HepG2 (cell line): Measurements from ENCODE around the gene FLAD1. TPM values are rescaled to one million over a fixed set of nuclear protein-coding genes. Genes with fewer than 3 reads are reported as not detected.

ENCODE experiments used
- ATAC-seq: fragments of 200-7000 bp; cut with Tn5 transposase; 3 replicates; pipeline ENCODE4 v1.9.1; 2020; ENCODE audit warnings: mild to moderate bottlenecking, moderate library complexity
- BruUV-seq: library from RNA; stranded (reverse); fragments of 400-500 nt; replicated peaks from 2 replicates; lab custom pipeline; 2021; lab: Mats Ljungman, UMichigan
- CTCF ChIA-PET: fragments of 300-600 bp; formaldehyde crosslinking; extraction: SDS; loops from one replicate; lab custom pipeline; 2021; ENCODE audit warnings: low total read pairs, inconsistent platforms, low intra/inter-chr PET ratio; lab: Yijun Ruan, JAX
- POLR2A ChIA-PET: fragments of 350-600 bp; sonication (Branson Sonifier 250); formaldehyde crosslinking; loops from one replicate; lab custom pipeline; 2020; ENCODE audit warnings: antibody characterized with exemption, inconsistent platforms; lab: Yijun Ruan, JAX
- DNase-seq: peaks from one replicate; pipeline ENCODE4 v3.0.0-alpha.2; 2015; ENCODE audit warnings: low spot score
- FAIRE-seq: peaks from 3 replicates; lab custom pipeline; 2011; peaks lifted over from hg19 to GRCh38; lab: Jason Lieb, UNC
- H2AFZ ChIP-seq: one replicate; pipeline ENCODE4 v1.6.1; 2011; ENCODE audit warnings: low read length, inconsistent platforms
- H3K27ac ChIP-seq: fragments of 300-600 bp; 3 replicates; pipeline ENCODE4 v1.8.0; 2011; ENCODE audit warnings: mixed run types, mild to moderate bottlenecking, mixed read lengths, low read length, inconsistent platforms; ENCODE audit not compliant: insufficient read depth; ENCODE audit errors: extremely low read length
- H3K27me3 ChIP-seq, 2 experiments: fragments of 200-600 bp in 1 of 2; 2 replicates in 1 of 2; 3 replicates in 1 of 2; pipeline versions ENCODE4 v1.6.0 to v1.8.0; 2011; ENCODE audit warnings: low read length in 2 of 2, mild to moderate bottlenecking in 2 of 2, moderate library complexity in 2 of 2, inconsistent platforms in 1 of 2; ENCODE audit not compliant: insufficient read depth in 2 of 2, control insufficient read depth in 1 of 2
- H3K36me3 ChIP-seq, 2 experiments: fragments of 200-600 bp in 1 of 2; replicated peaks in 1 of 2; 2 replicates in 1 of 2; 3 replicates in 1 of 2; pipeline versions ENCODE4 v1.5.1 to v1.8.0; 2011; ENCODE audit warnings: low read length in 2 of 2, inconsistent platforms in 1 of 2; ENCODE audit not compliant: insufficient read depth in 2 of 2, control insufficient read depth in 1 of 2
- H3K4me1 ChIP-seq: 2 replicates; pipeline ENCODE4 v1.5.1; 2012; ENCODE audit warnings: low read length, inconsistent platforms; ENCODE audit not compliant: insufficient read depth
- H3K4me2 ChIP-seq: 2 replicates; pipeline ENCODE4 v1.6.0; 2011; ENCODE audit warnings: low read depth, low read length, inconsistent platforms
- H3K4me3 ChIP-seq, 3 experiments: fragments of 200-600 bp in 1 of 3; sonication (generic), shearing (Covaris generic) in 1 of 3; replicated peaks in 1 of 3; 2 replicates each; pipeline ENCODE4 v1.5.1; 2011 to 2016; ENCODE audit warnings: low read length in 3 of 3, inconsistent platforms in 2 of 3, low read depth in 2 of 3, mild to moderate bottlenecking in 2 of 3, control low read depth in 1 of 3, mixed read lengths in 1 of 3; ENCODE audit not compliant: insufficient read depth in 1 of 3
- H3K79me2 ChIP-seq: one replicate; pipeline ENCODE4 v1.6.1; 2011; ENCODE audit warnings: low read length, inconsistent platforms; ENCODE audit not compliant: insufficient read depth
- H3K9ac ChIP-seq: 2 replicates; pipeline ENCODE4 v1.6.0; 2011; ENCODE audit warnings: mild to moderate bottlenecking, low read depth, low read length, inconsistent platforms; ENCODE audit not compliant: insufficient read depth
- H3K9me3 ChIP-seq: 2 replicates; pipeline ENCODE4 v1.5.1; 2012; ENCODE audit warnings: mild to moderate bottlenecking, low read length
- H4K20me1 ChIP-seq: 2 replicates; pipeline ENCODE4 v1.6.0; 2011; ENCODE audit warnings: inconsistent platforms, mild to moderate bottlenecking, low read length, moderate library complexity; ENCODE audit not compliant: insufficient read depth
- HNRNPL ChIP-seq: fragments of 200-400 bp; formaldehyde crosslinking; IDR thresholded peaks from 2 replicates; pipeline ENCODE4 v1.6.1; 2017; ENCODE audit warnings: mild to moderate bottlenecking, low read depth, low read length
- IRF2 ChIP-seq: IDR thresholded peaks from 2 replicates; pipeline ENCODE4 v1.6.1; 2018; ENCODE audit warnings: missing genetic modification reagents, missing compliant biosample characterization
- RBFOX2 ChIP-seq: fragments of 200-400 bp; formaldehyde crosslinking; IDR thresholded peaks from 2 replicates; pipeline ENCODE4 v1.6.1; 2017; ENCODE audit warnings: low read depth, mild to moderate bottlenecking, low read length
- WGBS: methylation state at CpG from one replicate; pipeline ENCODE4 v1.1.6; 2017; ENCODE audit warnings: low lambda C conversion rate; 5-methylcytosine and 5-hydroxymethylcytosine counted together
- in situ Hi-C: cut with HindIII; loops from 2 replicates; pipeline ENCODE4 v1.10.0; 2017; ENCODE audit warnings: low pct_unique_long_range_greater_than_20kb; ENCODE audit not compliant: extremely low pct_ligation_motif_present
- intact Hi-C: fragments of 100-400 bp; cut with micrococcal nuclease; formaldehyde crosslinking; loops from one replicate; pipeline ENCODE4 v1.10.0; 2022; ENCODE audit not compliant: unreplicated experiment
- polyA plus RNA-seq, 8 experiments: library from polyadenylated mRNA; depleted of rRNA in 3 of 8; stranded (reverse) in 7 of 8; unstranded in 1 of 8; fragments of >200 nt; fragmentation: Illumina TruSeq in 4 of 8; extraction: Trizol in 4 of 8; gene quantifications; 2 replicates each; pipeline versions ENCODE4 v1.2.1 to v1.2.3, GENCODE V29; 2011 to 2016; ENCODE audit warnings: low read depth in 4 of 8, missing spikeins in 1 of 8, mixed read lengths in 1 of 8; ENCODE audit not compliant: insufficient read depth in 1 of 8
- total RNA-seq, 5 experiments: library from RNA; depleted of rRNA; stranded (reverse); fragments of >200 nt; fragmentation: Illumina TruSeq; extraction: Trizol; gene quantifications; 2 replicates each; pipeline ENCODE4 v1.2.3, GENCODE V29; 2016; ENCODE audit warnings: low read depth in 1 of 5
- TF ChIP-seq, protein P1 (sequence below): sonication (generic); formaldehyde crosslinking; IDR thresholded peaks from 2 replicates; pipeline ENCODE4 v1.8.1; 2023; ENCODE audit warnings: mild to moderate bottlenecking, missing genetic modification reagents

The FLAD1 gene
- total and polyA plus RNA-seq, 2 of the 13 experiments (the other 11 are each of a cell fraction or from before 2014, with no cell fraction given), result 25.9 to 32.8 TPM

- Histone ChIP-seq H2AFZ (no peak overlapping the region), H3K4me3 (no peak overlapping the region), H3K9me3 (no peaks in the 10 kb centered on the region), H3K4me1 (peaks cover 75% of the 10 kb centered on the region), H3K27me3 (no peaks in the 10 kb centered on the region), H3K27ac (no peak overlapping the region), H3K4me2 (no peak overlapping the region), H4K20me1 (peaks cover 11% of the 10 kb centered on the region; the same call in 1 of the 2 replicates), H3K36me3 (peaks cover 3 to 33% of the 10 kb centered on the region in 2 experiments; a peak in 4 of 5 replicates), H3K9ac (no peak overlapping the region), H3K79me2 (peaks cover 28% of the 10 kb centered on the region)
- no TSS peak for BruUV-seq
- ATAC-seq (no peak), DNase-seq (no peak), FAIRE-seq (no peak)
- TF ChIP-seq RBFOX2, result 0 out of 2 replicates have a peak, but pooled peaks have one; percentile 26
- TF ChIP-seq IRF2 (CRISPR knock-in tag), result no peak
- POLR2A ChIA-PET, result interaction anchor here (8.2 kb wide), 1 partner anchor 9 kb away, joined by 90 read pairs; the partner anchor contains the start of gene ZBTB7B
- intact Hi-C loops, result no loop called here
- in situ Hi-C loops, result no loop called here
- 100% methylated on average over 4 of the region's 5 CpGs for WGBS
- CTCF ChIA-PET, result no interaction called here
Measured at GRCh38 chr1:155011004-155011416, 27.9 kb downstream of the FLAD1 start.

DNA sequence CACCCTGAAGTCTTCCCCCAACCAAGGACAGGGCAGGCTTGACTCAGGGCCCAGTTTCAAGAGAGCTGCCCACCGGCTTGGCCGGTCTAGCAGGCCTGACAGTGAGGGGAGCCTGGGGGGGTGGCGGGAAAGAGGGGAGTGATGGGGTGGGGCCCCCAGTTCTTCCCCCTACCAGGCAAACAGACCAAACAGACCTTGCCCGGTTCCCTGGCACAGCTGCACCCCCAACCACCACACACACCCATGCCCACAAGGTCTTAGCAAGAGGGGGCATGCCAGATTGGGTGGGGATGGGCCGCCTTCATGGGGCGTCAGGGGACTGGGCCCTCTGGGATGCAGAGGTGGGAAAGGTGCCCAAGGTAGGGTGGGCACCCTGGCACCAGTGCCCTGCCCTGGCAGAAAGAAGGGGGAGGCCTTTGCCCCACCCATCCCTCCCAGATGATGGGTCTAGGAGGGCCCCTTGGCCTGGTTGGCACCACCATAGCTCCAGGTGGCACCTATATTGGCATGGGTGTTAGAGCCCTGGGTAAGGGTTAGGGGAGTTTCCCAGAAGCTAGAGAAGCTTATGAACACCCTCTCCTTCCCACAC lies 28.4 kb downstream of the FLAD1 start:
- peaks cover 11% of the 10 kb centered on the region; the same call in 1 of the 2 replicates for H4K20me1 ChIP-seq
- TF ChIP-seq, protein P1, sequence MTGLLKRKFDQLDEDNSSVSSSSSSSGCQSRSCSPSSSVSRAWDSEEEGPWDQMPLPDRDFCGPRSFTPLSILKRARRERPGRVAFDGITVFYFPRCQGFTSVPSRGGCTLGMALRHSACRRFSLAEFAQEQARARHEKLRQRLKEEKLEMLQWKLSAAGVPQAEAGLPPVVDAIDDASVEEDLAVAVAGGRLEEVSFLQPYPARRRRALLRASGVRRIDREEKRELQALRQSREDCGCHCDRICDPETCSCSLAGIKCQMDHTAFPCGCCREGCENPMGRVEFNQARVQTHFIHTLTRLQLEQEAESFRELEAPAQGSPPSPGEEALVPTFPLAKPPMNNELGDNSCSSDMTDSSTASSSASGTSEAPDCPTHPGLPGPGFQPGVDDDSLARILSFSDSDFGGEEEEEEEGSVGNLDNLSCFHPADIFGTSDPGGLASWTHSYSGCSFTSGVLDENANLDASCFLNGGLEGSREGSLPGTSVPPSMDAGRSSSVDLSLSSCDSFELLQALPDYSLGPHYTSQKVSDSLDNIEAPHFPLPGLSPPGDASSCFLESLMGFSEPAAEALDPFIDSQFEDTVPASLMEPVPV, result no peak
- TF ChIP-seq HNRNPL, result peak; percentile 95
- ChIA-PET CTCF (no interaction called here), POLR2A (interaction anchor here (2.1 to 8.2 kb wide), 2 partner anchors 9 to 38 kb away, joined by 9 to 90 read pairs; partner anchors contain the start of gene ZBTB7B)
- H3K36me3 ChIP-seq, result peaks cover 6 to 33% of the 10 kb centered on the region in 2 experiments; a peak in 4 of 5 replicates
- in situ Hi-C loops, result no loop called here
- no peak overlapping the region for H3K4me2 ChIP-seq
- no peak overlapping the region for H3K27ac ChIP-seq
- no peak for ATAC-seq
- H3K79me2 ChIP-seq, result peaks cover 24% of the 10 kb centered on the region
- WGBS, result 89% methylated on average over 3 of the region's 6 CpGs
- no peak overlapping the region for H3K9ac ChIP-seq
- no peaks in the 10 kb centered on the region for H3K27me3 ChIP-seq
- FAIRE-seq, result no peak
- DNase-seq, result no peak
- H3K4me1 ChIP-seq, result peaks cover 70% of the 10 kb centered on the region
- no peaks in the 10 kb centered on the region for H3K9me3 ChIP-seq
- no peak overlapping the region for H2AFZ ChIP-seq
- no peak overlapping the region for H3K4me3 ChIP-seq
- intact Hi-C loops, result no loop called here
- no TSS peak for BruUV-seq
